Smooth muscle cell of the brain vasculature (primary cell): ENCODE data around the gene TMPRSS9.
"Not testable (repeated sequence)": the region's sequence is repeated elsewhere in the genome, so short reads cannot be mapped to it uniquely, and the experiment has no call there.

Experiments
- DNase-seq: peaks from one replicate; pipeline ENCODE4 v3.0.0-alpha.2; 2012; ENCODE audit warnings: low read depth, low spot score

TMPRSS9 gene

GRCh38 chr19:2458776-2459175 is 98.7 kb downstream of the TMPRSS9 start:
- not testable (repeated sequence) for DNase-seq

DNA sequence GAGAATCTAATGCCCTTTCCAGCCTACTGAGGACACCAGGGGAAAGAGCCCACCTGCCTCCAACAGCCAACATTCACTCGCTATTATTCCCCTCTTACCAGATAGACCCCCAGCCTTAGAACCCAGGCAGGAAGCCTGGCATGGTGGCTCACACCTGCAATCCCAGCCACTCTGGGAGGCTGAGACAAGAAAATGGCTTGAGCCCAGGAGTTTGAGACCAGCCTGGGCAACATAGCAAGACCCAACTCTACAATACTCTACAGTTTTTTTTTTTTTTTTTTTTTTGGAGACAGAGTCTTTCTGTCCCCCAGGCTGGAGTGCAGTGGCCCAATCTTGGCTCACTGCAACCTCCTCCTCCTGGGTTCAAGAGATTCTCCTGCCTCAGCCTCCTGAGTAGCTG is 100.2 kb downstream of the TMPRSS9 start:
- no peak for DNase-seq

- DNase-seq = no peak
Measured at GRCh38 chr19:2461751-2462634, 101.9 kb downstream of the TMPRSS9 start.

DNA sequence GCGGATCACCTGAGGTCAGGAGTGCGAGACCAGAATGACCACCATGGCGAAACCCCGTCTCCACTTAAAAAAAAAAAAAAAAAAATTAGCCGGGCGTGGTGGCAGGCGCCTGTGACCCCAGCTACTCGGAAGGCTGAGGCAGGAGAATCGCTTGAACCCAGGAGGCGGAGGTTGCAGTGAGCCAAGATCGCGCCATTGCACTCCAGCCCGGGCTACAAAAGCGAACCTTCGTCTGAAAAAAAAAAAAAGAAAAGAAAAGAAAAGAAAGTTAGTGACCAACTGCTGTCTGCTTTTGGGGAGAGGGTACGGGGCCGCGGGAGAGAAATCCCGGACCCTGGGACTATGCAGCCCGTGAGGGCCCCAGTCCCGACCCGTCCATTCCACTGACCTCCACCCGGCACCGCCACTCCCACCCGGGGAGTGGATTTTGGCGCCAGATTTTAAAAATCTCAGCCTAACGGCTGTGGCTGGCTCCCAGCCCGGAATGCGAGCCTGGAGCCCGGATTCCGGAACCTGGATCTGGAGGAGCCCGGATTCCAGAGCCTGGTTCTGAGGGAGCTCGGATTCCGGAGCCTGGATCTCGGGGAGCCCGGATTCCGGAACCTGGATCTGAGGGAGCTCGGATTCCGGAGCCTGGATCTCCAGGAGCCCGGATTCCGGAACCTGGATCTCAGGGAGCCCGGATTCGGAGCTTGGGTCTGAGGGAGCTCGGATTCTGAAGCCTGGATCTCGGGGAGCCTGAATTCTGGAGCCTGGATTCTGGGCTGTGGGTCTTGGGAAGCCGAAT is 102.8 kb downstream of the TMPRSS9 start:
- DNase-seq = peak; percentile 94

- not testable (repeated sequence) for DNase-seq
Measured at GRCh38 chr19:2463694-2464093, 103.6 kb downstream of the TMPRSS9 start.

DNA sequence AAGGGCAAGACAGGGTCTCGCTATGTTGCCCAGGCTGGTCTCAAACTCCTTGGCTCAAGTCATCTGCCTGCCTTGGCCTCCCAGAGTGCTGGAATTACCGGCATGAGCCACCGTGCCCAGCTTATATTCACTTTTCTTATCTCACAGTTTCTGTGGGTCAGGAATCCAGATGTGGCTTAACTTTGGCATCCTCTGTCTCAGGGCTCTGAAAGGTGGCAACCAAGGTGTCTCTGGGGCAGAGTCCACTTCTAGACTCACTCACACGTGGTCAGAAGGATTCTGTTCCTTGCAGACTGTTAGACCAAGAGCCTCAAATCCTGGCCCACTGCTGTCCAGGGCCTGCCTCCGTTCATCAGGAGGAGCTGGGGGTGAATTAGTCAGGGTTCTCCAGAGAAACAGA is 104.3 kb downstream of the TMPRSS9 start:
- DNase-seq = no peak

- no peak for DNase-seq
Measured at GRCh38 chr19:2468596-2468995, 108.5 kb downstream of the TMPRSS9 start.

- DNase-seq = no peak
Measured at GRCh38 chr19:2469102-2469914, 109.2 kb downstream of the TMPRSS9 start.

GRCh38 chr19:2469915-2470200 is 109.8 kb downstream of the TMPRSS9 start:
- DNase-seq = not testable (repeated sequence)

DNA sequence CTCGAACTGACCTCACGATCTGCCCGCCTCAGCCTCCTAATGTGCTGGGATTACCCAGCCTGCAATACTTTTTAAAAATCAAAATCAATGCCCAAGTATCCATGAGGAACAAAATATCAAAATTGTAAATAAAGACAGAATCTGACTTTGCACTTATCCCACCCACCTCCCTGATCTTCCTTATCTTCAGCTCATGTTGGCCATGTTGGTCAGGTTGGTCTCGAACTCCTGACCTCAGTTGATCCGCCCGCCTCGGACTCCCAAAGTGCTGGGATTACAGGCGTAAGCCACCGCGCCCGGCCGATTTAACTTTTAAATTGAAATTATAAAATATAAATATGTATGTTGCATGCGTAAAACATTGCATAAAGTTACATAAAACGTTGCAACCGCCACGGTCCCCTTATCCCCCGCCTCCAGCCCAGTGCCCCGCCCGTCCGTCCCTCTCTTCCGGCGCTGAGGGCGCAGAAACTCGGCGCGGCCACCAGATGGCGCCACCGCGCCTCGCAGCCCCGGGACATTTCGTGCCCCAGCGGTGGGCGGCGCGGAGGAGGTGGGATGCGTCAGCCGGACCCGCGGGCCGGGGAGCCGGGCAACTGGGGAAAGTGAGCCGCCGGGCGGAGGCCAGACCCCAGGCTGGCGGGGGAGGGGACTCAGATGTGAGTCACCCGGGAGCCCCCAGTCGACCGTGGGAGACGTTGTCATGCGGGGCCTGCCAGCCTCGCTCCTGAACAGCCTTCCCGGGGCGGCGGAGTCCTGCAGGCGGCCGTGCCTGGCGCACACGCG is 114.4 kb downstream of the TMPRSS9 start:
- no peak for DNase-seq

- DNase-seq = no peak
Measured at GRCh38 chr19:2475018-2475701, 115.1 kb downstream of the TMPRSS9 start.
